ENCODE results near the gene PRPF40B. TPM values are rescaled to one million over a fixed set of nuclear protein-coding genes. Genes with fewer than 3 reads are reported as not detected.

The PRPF40B gene
- total and polyA plus RNA-seq, 12 donors, result 13.4 to 37.5 (median 21.6) TPM

GRCh38 chr12:49673446-49674317, 50.3 kb downstream of the PRPF40B start:
- ATAC-seq, result peak; percentile 95 to 99 (median 96)
- 6 to 13% methylated on average over 13 of the region's 13 CpGs for whole genome bisulfite sequencing, 2 donors
- intact Hi-C loops (cut with DNase I), result loop anchor here in 7 of 10 donors (1.0 to 5.0 kb wide), 3 partner anchors 33 to 34 kb away; partner anchors contain the start of gene FMNL3 (in 7 of the 7)

DNA sequence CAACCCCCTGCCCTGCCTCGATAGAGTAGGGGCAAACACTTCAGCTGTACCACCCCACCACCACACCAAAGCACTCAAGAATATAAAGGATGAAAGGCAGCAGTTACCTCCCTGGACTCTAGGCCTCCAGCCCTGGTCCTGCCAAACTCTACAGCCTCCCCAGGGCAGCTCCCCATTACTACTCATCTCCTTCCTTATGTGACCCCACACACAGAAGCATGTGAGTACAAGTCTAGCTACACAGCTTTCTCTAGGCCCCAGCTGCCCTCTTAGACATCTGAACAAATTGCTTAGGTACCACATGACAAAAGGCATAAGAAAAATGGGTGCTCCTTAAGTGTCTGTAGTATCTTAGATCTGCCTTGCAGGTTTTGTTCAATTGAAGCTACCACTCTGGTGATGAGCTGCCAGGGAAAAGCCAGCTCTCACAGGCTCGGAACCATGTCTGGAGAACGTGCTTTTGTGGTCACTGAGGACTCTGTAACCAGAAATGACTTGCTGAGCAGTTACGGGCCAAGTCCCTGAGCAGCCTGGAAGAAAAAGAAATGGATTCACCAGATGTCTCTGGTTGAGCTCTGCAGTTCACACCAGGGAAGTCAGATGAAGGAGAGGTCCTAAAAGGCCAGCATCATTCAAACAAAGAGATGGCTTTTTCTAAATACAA, 51.1 kb downstream of the PRPF40B start:
- peak in 1 of 2 donors; percentile 62 for DNase-seq
- peak overlapping the region in 4 of 10 donors; percentile 8 to 33 (median 12) for H3K4me3 ChIP-seq
- TF ChIP-seq CTCF (IDR thresholded peaks at IDR 0.05), result no peak

More at GRCh38 chr12:49673446-49674317, 50.3 kb downstream of the PRPF40B start:
- Histone ChIP-seq H3K36me3 (no peaks in the 10 kb centered on the region), H3K4me3 (peak overlapping the region in 5 of 10 donors; percentile 8 to 33 (median 12)), H3K4me1 (peaks cover 40 to 90% (median 73%) of the 10 kb centered on the region in 9 donors), H3K9me3 (no peaks in the 10 kb centered on the region), H3K27me3 (no peaks in the 10 kb centered on the region), H3K27ac (peak overlapping the region; percentile 81 to 97 (median 94))
- TF ChIP-seq CTCF (IDR thresholded peaks at IDR 0.05), result peak; percentile 20 to 63 (median 44)
- DNase-seq, result peak; percentile 91 to 95

DNA sequence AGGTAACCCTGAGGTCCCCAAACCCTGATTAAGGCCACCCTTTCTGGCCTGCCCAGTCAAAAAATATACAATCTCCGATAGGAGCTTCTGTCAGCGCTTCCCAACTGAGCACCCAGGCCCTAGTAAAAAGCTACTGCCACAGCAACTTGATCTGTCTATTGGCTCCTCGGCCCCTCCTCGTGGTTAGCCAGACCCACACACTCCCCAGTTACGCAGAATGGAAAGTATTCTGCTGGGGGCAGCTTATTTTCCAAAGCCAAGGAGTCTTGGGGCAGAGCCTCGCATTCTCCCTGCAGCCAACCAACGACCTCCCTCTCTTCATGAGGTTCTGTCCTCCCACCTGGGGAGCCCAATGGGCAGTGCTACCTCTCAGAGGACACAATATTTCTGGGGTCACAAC, 51.8 kb downstream of the PRPF40B start:
- WGBS, 2 donors, result 66 to 74% methylated on average over 7 of the region's 7 CpGs
- Histone ChIP-seq H3K36me3 (no peaks in the 10 kb centered on the region), H3K4me3 (no peak overlapping the region), H3K27ac (peak overlapping the region; percentile 81 to 97 (median 94)), H3K9me3 (no peaks in the 10 kb centered on the region), H3K27me3 (no peaks in the 10 kb centered on the region), H3K4me1 (peaks cover 40 to 86% (median 68%) of the 10 kb centered on the region in 9 donors)
- DNase-seq (no peak), ATAC-seq (no peak)
- TF ChIP-seq CTCF (IDR thresholded peaks at IDR 0.05), result peak in 1 of 9 donors; percentile 15
- intact Hi-C loops (cut with DNase I), result no loop called here

More for the DNA sequence above, 51.1 kb downstream of the PRPF40B start:
- 35 to 54% methylated on average over 4 of the region's 4 CpGs for WGBS, 2 donors
- intact Hi-C loops (cut with DNase I), result loop anchor here in 5 of 10 donors (5.0 kb wide), 1 partner anchor 33 kb away; the partner anchor contains the start of gene FMNL3 (in 5 of the 5)
- no peaks in the 10 kb centered on the region for H3K9me3 ChIP-seq
- peak overlapping the region; percentile 81 to 97 (median 94) for H3K27ac ChIP-seq
- peaks cover 40 to 89% (median 73%) of the 10 kb centered on the region in 9 donors for H3K4me1 ChIP-seq
- no peaks in the 10 kb centered on the region for H3K36me3 ChIP-seq
- peak in 7 of 8 donors; percentile 5 to 62 (median 46) for ATAC-seq
- no peaks in the 10 kb centered on the region for H3K27me3 ChIP-seq

DNA sequence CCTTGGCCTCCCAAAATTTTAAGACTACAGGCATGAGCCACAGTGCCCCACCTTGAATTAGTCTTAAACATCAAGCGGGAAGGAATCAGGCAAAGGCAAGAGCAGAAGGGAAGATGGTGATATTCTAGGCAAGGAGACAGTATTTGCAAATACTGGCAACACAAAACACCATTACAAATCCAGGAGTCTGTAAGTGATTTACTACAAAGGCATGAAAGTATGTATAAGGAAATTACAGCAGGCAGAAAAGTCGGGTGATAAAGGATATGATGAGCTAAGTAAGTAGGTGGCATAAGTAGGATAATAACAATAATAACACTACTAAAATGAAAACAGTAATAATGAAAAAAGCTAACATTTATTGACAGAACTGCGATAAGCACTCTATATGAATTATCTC, 55.4 kb downstream of the PRPF40B start:
- DNase-seq (no peak), ATAC-seq (no peak)
- no peaks in the 10 kb centered on the region for H3K27me3 ChIP-seq
- H3K9me3 ChIP-seq, result no peaks in the 10 kb centered on the region
- H3K36me3 ChIP-seq, result no peaks in the 10 kb centered on the region
- TF ChIP-seq CTCF (IDR thresholded peaks at IDR 0.05), result no peak
- H3K4me1 ChIP-seq, result peaks cover 14 to 78% (median 38%) of the 10 kb centered on the region in 9 donors
- no peak overlapping the region for H3K27ac ChIP-seq
- intact Hi-C loops (cut with DNase I), result no loop called here
- WGBS, 2 donors, result 87 to 89% methylated on average over 3 of the region's 3 CpGs
- H3K4me3 ChIP-seq, result no peak overlapping the region
